IPS-20b (cell line): ENCODE data around the gene CASP8.

Source experiments
- H3K27ac ChIP-seq: one replicate; pipeline ENCODE4 v1.5.1; 2013; ENCODE audit warnings: low read length
- H3K27me3 ChIP-seq: 2 replicates; pipeline ENCODE4 v1.6.1; 2013; ENCODE audit warnings: mild to moderate bottlenecking, low read length, inconsistent platforms; ENCODE audit not compliant: insufficient read depth
- H3K36me3 ChIP-seq: 2 replicates; pipeline ENCODE4 v1.6.1; 2013; ENCODE audit warnings: low read depth, mild to moderate bottlenecking, inconsistent platforms, low read length, moderate library complexity; ENCODE audit not compliant: insufficient read depth
- H3K4me1 ChIP-seq: 2 replicates; pipeline ENCODE4 v1.6.1; 2013; ENCODE audit warnings: mild to moderate bottlenecking, control low read depth, inconsistent platforms, low read length, moderate library complexity; ENCODE audit not compliant: insufficient read depth
- H3K4me3 ChIP-seq: 2 replicates; pipeline ENCODE4 v1.5.1; 2013; ENCODE audit warnings: mild to moderate bottlenecking, low read length, inconsistent platforms
- H3K9ac ChIP-seq: 2 replicates; pipeline ENCODE4 v1.6.1; 2013; ENCODE audit warnings: low read depth, mild to moderate bottlenecking, inconsistent platforms, low read length, moderate library complexity
- H3K9me3 ChIP-seq: 2 replicates; pipeline ENCODE4 v1.6.1; 2013; ENCODE audit warnings: mild to moderate bottlenecking, low read depth, low read length, inconsistent platforms; ENCODE audit not compliant: insufficient read depth

Gene CASP8

GRCh38 chr2:201320257-201320656 lies 59.9 kb downstream of the CASP8 start:
- no peaks in the 10 kb centered on the region for H3K27me3 ChIP-seq
- H3K27ac ChIP-seq: no peak overlapping the region
- H3K4me3 ChIP-seq: no peak overlapping the region
- H3K9ac ChIP-seq: no peak overlapping the region
- H3K36me3 ChIP-seq: no peaks in the 10 kb centered on the region
- H3K4me1 ChIP-seq: no peaks in the 10 kb centered on the region
- 0 out of 2 replicates have a peak, but pooled peaks cover 5% of the 10 kb centered on the region for H3K9me3 ChIP-seq

- H3K36me3 ChIP-seq: no peaks in the 10 kb centered on the region
- H3K27me3 ChIP-seq: no peaks in the 10 kb centered on the region
- H3K9ac ChIP-seq: no peak overlapping the region
- no peaks in the 10 kb centered on the region for H3K4me1 ChIP-seq
- H3K9me3 ChIP-seq: 0 out of 2 replicates have a peak, but pooled peaks cover 5% of the 10 kb centered on the region
- no peak overlapping the region for H3K27ac ChIP-seq
- no peak overlapping the region for H3K4me3 ChIP-seq
These were observed 60.4 kb downstream of the CASP8 start for GRCh38 chr2:201320701-201321100.

- Histone ChIP-seq H3K27me3 (no peaks in the 10 kb centered on the region), H3K9ac (no peak overlapping the region), H3K4me3 (no peak overlapping the region), H3K27ac (no peak overlapping the region), H3K9me3 (peaks cover 5% of the 10 kb centered on the region; the same call in 1 of the 2 replicates), H3K36me3 (no peaks in the 10 kb centered on the region), H3K4me1 (no peaks in the 10 kb centered on the region)
These were observed 62.4 kb downstream of the CASP8 start for GRCh38 chr2:201322772-201323171.

GRCh38 chr2:201327678-201328077 lies 67.3 kb downstream of the CASP8 start:
- Histone ChIP-seq H3K27ac (no peak overlapping the region), H3K4me3 (no peak overlapping the region), H3K4me1 (no peaks in the 10 kb centered on the region), H3K9ac (no peak overlapping the region), H3K9me3 (peaks cover 5% of the 10 kb centered on the region; the same call in 1 of the 2 replicates), H3K27me3 (no peaks in the 10 kb centered on the region), H3K36me3 (no peaks in the 10 kb centered on the region)

GRCh38 chr2:201329409-201329808 lies 69.1 kb downstream of the CASP8 start:
- no peak overlapping the region for H3K9ac ChIP-seq

More at GRCh38 chr2:201329409-201329808, 69.1 kb downstream of the CASP8 start:
- Histone ChIP-seq H3K9me3 (no peaks in the 10 kb centered on the region; the same call in 1 of the 2 replicates), H3K4me1 (no peaks in the 10 kb centered on the region), H3K36me3 (no peaks in the 10 kb centered on the region), H3K4me3 (no peak overlapping the region), H3K27me3 (no peaks in the 10 kb centered on the region), H3K27ac (no peak overlapping the region)
